Liver (tissue), 4 donors: ENCODE results near the gene MOCS2. TPM values are rescaled to one million over a fixed set of nuclear protein-coding genes. Genes with fewer than 3 reads are reported as not detected.

ENCODE experiments used
- polyA plus RNA-seq, 2 donors: library from polyadenylated mRNA; stranded (reverse) in 1 of 2; unstranded in 1 of 2; fragments of 200-250 nt in 1 of 2; fragments of >200 nt in 1 of 2; fragmentation: Nextera tagmentation in 1 of 2; extraction: Ambion mirVana in 1 of 2; gene quantifications; one replicate each; pipeline versions ENCODE4 v1.2.1 to v1.2.3, GENCODE V29; 2013 to 2015
- total RNA-seq, 2 donors: library from RNA; depleted of rRNA; stranded (reverse); fragments of >200 nt; gene quantifications; one replicate each; pipeline ENCODE4 v1.2.3, GENCODE V29; 2014
- donor health status: healthy.
- donor health status: healthy.
- donor health status: healthy.

MOCS2 gene
- total and polyA plus RNA-seq, 4 donors, result 13.2 to 58.5 (median 39.1) TPM

Other genes starting within 250 kb of the MOCS2 start
- under 1 TPM; 0.42 to 0.61 TPM for gene ITGA2, start 120.4 kb downstream of the MOCS2 start, total RNA-seq
- gene ITGA2, start 120.4 kb downstream of the MOCS2 start, polyA plus RNA-seq, result under 1 TPM; 0.12 to 0.24 TPM